Muscle of leg (tissue), 16 donors: Measurements from ENCODE around the gene LTB4R. TPM values are rescaled to one million over a fixed set of nuclear protein-coding genes. Genes with fewer than 3 reads are reported as not detected.

Experiments used
- DNase-seq: peaks from one replicate; pipeline ENCODE4 v3.0.0; 2013
- H3K27ac ChIP-seq: one replicate; pipeline ENCODE4 v1.5.1; 2013; ENCODE audit warnings: mild to moderate bottlenecking, low read length, control low read depth
- H3K27me3 ChIP-seq: one replicate; pipeline ENCODE4 v1.6.1; 2013; ENCODE audit warnings: low read length; ENCODE audit not compliant: control insufficient read depth, insufficient read depth
- H3K36me3 ChIP-seq: one replicate; pipeline ENCODE4 v1.6.1; 2013; ENCODE audit warnings: low read length; ENCODE audit not compliant: control insufficient read depth, insufficient read depth
- H3K4me1 ChIP-seq: one replicate; pipeline ENCODE4 v1.6.1; 2013; ENCODE audit warnings: low read length; ENCODE audit not compliant: control insufficient read depth, insufficient read depth
- H3K4me3 ChIP-seq: one replicate; pipeline ENCODE4 v1.5.1; 2013; ENCODE audit warnings: low read length, control low read depth
- H3K9me3 ChIP-seq: replicated peaks from 2 replicates; pipeline ENCODE4 v1.6.1; 2013; ENCODE audit warnings: low read depth, low read length; ENCODE audit not compliant: control insufficient read depth
- WGBS: methylation state at CpG from one replicate; pipeline ENCODE4 v1.1.5; 2013; ENCODE audit warnings: missing lambda C conversion rate; ENCODE audit not compliant: insufficient coverage; 5-methylcytosine and 5-hydroxymethylcytosine counted together
- long read RNA-seq, 11 donors: transcript quantifications; one replicate each; lab custom pipeline, GENCODE V29; 2026
- polyA plus RNA-seq, 8 donors: library from polyadenylated mRNA; unstranded; fragments of 120-200 nt; gene quantifications; one replicate each; pipeline versions ENCODE4 v1.2.1 to v1.2.3, GENCODE V29; 2013; ENCODE audit warnings: inconsistent platforms in 1 of 8, low replicate concordance in 1 of 8; ENCODE audit not compliant: insufficient read length in 8 of 8, insufficient read depth in 1 of 8
- total RNA-seq: library from RNA; stranded (reverse); fragments of 120-200 nt; gene quantifications from one replicate; pipeline ENCODE4 v1.2.4, GENCODE V29; 2013

LTB4R gene
- 2.5 TPM for total RNA-seq
- 1 to 10 TPM; 2.1 to 5.9 (median 3.5) TPM for polyA plus RNA-seq
- long read RNA-seq, donor 1, full-length matches to known transcripts = 1 of 1 reads
- long read RNA-seq, donor 1, partial matches to known transcripts = 0 of 1 reads
- long read RNA-seq, donor 1, other reads (novel, unspliced or antisense) = 0 of 1 reads
- long read RNA-seq, donor 2 = 0 reads
- long read RNA-seq, donor 3 = 0 reads
- long read RNA-seq, donor 4 = 0 reads
- long read RNA-seq, donor 5, partial matches to known transcripts = 0 of 2 reads
- long read RNA-seq, donor 5, other reads (novel, unspliced or antisense) = 0 of 2 reads
- long read RNA-seq, donor 6, partial matches to known transcripts = 0 of 1 reads
- long read RNA-seq, donor 6, other reads (novel, unspliced or antisense) = 0 of 1 reads
- long read RNA-seq, donor 7, full-length matches to known transcripts = 1 of 1 reads
- long read RNA-seq, donor 7, partial matches to known transcripts = 0 of 1 reads
- long read RNA-seq, donor 7, other reads (novel, unspliced or antisense) = 0 of 1 reads
- long read RNA-seq, donor 8, partial matches to known transcripts = 0 of 1 reads
- long read RNA-seq, donor 8, other reads (novel, unspliced or antisense) = 0 of 1 reads
- long read RNA-seq, donor 9 = 0 reads
- long read RNA-seq, donor 10, partial matches to known transcripts = 0 of 1 reads
- long read RNA-seq, donor 10, other reads (novel, unspliced or antisense) = 0 of 1 reads
- long read RNA-seq, donor 11 = 0 reads

GRCh38 chr14:24310646-24311604, at the start of gene LTB4R:
TSS of gene LTB4R (plus strand) at chr14:24311502. CDS start at chr14:24315652, 4,150 bp downstream.
- H3K4me1 ChIP-seq = peaks cover 40% of the 10 kb centered on the region
- peak; percentile 81 for DNase-seq
- peaks cover 20% of the 10 kb centered on the region for H3K36me3 ChIP-seq
- H3K27ac ChIP-seq = peak within 1 kb of the TSS; percentile 81
- H3K4me3 ChIP-seq = peak within 1 kb of the TSS; percentile 43
- H3K9me3 ChIP-seq = no peaks in the 10 kb centered on the region
- 8% methylated on average over 94 of the region's 99 CpGs for WGBS
- peaks cover 13% of the 10 kb centered on the region for H3K27me3 ChIP-seq

GRCh38 chr14:24261969-24262327, 49.4 kb upstream of the LTB4R start:
- Histone ChIP-seq H3K27me3 (no peaks in the 10 kb centered on the region), H3K4me3 (no peak overlapping the region), H3K4me1 (peaks cover 5% of the 10 kb centered on the region), H3K9me3 (no peaks in the 10 kb centered on the region), H3K36me3 (peaks cover 13% of the 10 kb centered on the region), H3K27ac (no peak overlapping the region)
- no peak for DNase-seq
- 89% methylated on average over 19 of the region's 19 CpGs for WGBS

- Histone ChIP-seq H3K9me3 (no peaks in the 10 kb centered on the region), H3K4me1 (peaks cover 5% of the 10 kb centered on the region), H3K27me3 (no peaks in the 10 kb centered on the region), H3K27ac (no peak within 1 kb of the TSS), H3K36me3 (peaks cover 22% of the 10 kb centered on the region), H3K4me3 (no peak within 1 kb of the TSS)
- WGBS = 74% methylated on average over 13 of the region's 14 CpGs
- no peak for DNase-seq
Measured at GRCh38 chr14:24262821-24263733, 48.2 kb upstream of the LTB4R start, which contains the start of gene TGM1. TSS of gene TGM1 (minus strand) at chr14:24263177. CDS start at chr14:24262352, 825 bp downstream.

GRCh38 chr14:24263848-24264247, 47.5 kb upstream of the LTB4R start:
- Histone ChIP-seq H3K27me3 (no peaks in the 10 kb centered on the region), H3K4me1 (peaks cover 5% of the 10 kb centered on the region), H3K27ac (no peak overlapping the region), H3K9me3 (no peaks in the 10 kb centered on the region), H3K4me3 (no peak overlapping the region), H3K36me3 (peaks cover 28% of the 10 kb centered on the region)
- no CpG with 5 or more reads among the region's 6 CpGs for WGBS
- no peak for DNase-seq

GRCh38 chr14:24264298-24264697, 47.0 kb upstream of the LTB4R start:
- H3K27ac ChIP-seq = no peak overlapping the region
- H3K36me3 ChIP-seq = peaks cover 33% of the 10 kb centered on the region
- no peak overlapping the region for H3K4me3 ChIP-seq
- no peaks in the 10 kb centered on the region for H3K27me3 ChIP-seq
- WGBS = 53% methylated on average over 4 of the region's 6 CpGs
- H3K9me3 ChIP-seq = no peaks in the 10 kb centered on the region
- peaks cover 3% of the 10 kb centered on the region for H3K4me1 ChIP-seq
- DNase-seq = peak; percentile 27

- H3K9me3 ChIP-seq = no peaks in the 10 kb centered on the region
- DNase-seq = no peak
- no peak overlapping the region for H3K4me3 ChIP-seq
- H3K27me3 ChIP-seq = no peaks in the 10 kb centered on the region
- H3K4me1 ChIP-seq = peaks cover 4% of the 10 kb centered on the region
- H3K36me3 ChIP-seq = peaks cover 33% of the 10 kb centered on the region
- no peak overlapping the region for H3K27ac ChIP-seq
- WGBS = 91% methylated on average over 17 of the region's 18 CpGs
Measured at GRCh38 chr14:24266344-24267244, 44.7 kb upstream of the LTB4R start.

GRCh38 chr14:24267516-24267915, 43.8 kb upstream of the LTB4R start:
- Histone ChIP-seq H3K36me3 (peaks cover 33% of the 10 kb centered on the region), H3K27ac (no peak overlapping the region), H3K27me3 (no peaks in the 10 kb centered on the region), H3K4me3 (no peak overlapping the region), H3K9me3 (no peaks in the 10 kb centered on the region), H3K4me1 (peaks cover 9% of the 10 kb centered on the region)
- no peak for DNase-seq
- WGBS = 94% methylated on average over 9 of the region's 9 CpGs

GRCh38 chr14:24268225-24268624, 43.1 kb upstream of the LTB4R start:
- WGBS = 93% methylated on average over 7 of the region's 9 CpGs
- no peak for DNase-seq
- H3K27ac ChIP-seq = no peak overlapping the region
- no peaks in the 10 kb centered on the region for H3K27me3 ChIP-seq
- H3K4me3 ChIP-seq = no peak overlapping the region
- H3K36me3 ChIP-seq = peaks cover 33% of the 10 kb centered on the region
- no peaks in the 10 kb centered on the region for H3K9me3 ChIP-seq
- peaks cover 9% of the 10 kb centered on the region for H3K4me1 ChIP-seq
